OCI-LY7 (cell line): ENCODE data around the gene NCS1. TPM values are rescaled to one million over a fixed set of nuclear protein-coding genes. Genes with fewer than 3 reads are reported as not detected.

Experiments used
- BruUV-seq: library from RNA; stranded (reverse); fragments of 400-500 nt; replicated peaks from 2 replicates; lab custom pipeline; 2021; lab: Mats Ljungman, UMichigan
- CTCF ChIA-PET: fragments of 300-600 bp; sonication (Branson Sonifier 250); formaldehyde crosslinking; loops from one replicate; lab custom pipeline; 2022; ENCODE audit warnings: antibody characterized with exemption; ENCODE audit not compliant: unreplicated experiment; lab: Charles Lee
- POLR2A ChIA-PET: fragments of 300-600 bp; sonication (Branson Sonifier 250); formaldehyde crosslinking; loops from one replicate; lab custom pipeline; 2022; ENCODE audit warnings: antibody characterized with exemption; lab: Charles Lee
- DNase-seq: peaks from one replicate; pipeline ENCODE4 v3.0.0-alpha.2; 2015; ENCODE audit warnings: low spot score
- H2AFZ ChIP-seq: fragments of 200-600 bp; sonication (generic), shearing (Covaris generic); 2 replicates; pipeline ENCODE4 v1.6.1; 2014; ENCODE audit warnings: mild to moderate bottlenecking, antibody characterized with exemption, low read length, moderate library complexity
- H3K27ac ChIP-seq: fragments of 200-600 bp; sonication (generic); 2 replicates; pipeline ENCODE4 v1.5.1; 2014; ENCODE audit warnings: mixed run types, low read depth, mild to moderate bottlenecking, moderate library complexity, low read length, inconsistent platforms; ENCODE audit not compliant: poor library complexity, severe bottlenecking
- H3K36me3 ChIP-seq: fragments of 200-600 bp; sonication (generic); 2 replicates; pipeline ENCODE4 v1.6.1; 2014; ENCODE audit warnings: mild to moderate bottlenecking, antibody characterized with exemption, low read length, moderate library complexity, mixed read lengths; ENCODE audit not compliant: insufficient read depth
- H3K4me1 ChIP-seq: fragments of 200-600 bp; sonication (generic); 2 replicates; pipeline ENCODE4 v1.5.1; 2014; ENCODE audit warnings: mild to moderate bottlenecking, low read length; ENCODE audit not compliant: insufficient read depth, poor library complexity, severe bottlenecking
- H3K4me2 ChIP-seq: fragments of 200-600 bp; sonication (generic); 2 replicates; pipeline ENCODE4 v1.6.1; 2014; ENCODE audit warnings: mild to moderate bottlenecking, low read length
- H3K4me3 ChIP-seq: fragments of 200-600 bp; sonication (generic); 2 replicates; pipeline ENCODE4 v1.5.1; 2014; ENCODE audit warnings: mild to moderate bottlenecking, low read depth, low read length; ENCODE audit not compliant: poor library complexity, severe bottlenecking
- H3K79me2 ChIP-seq: fragments of 200-600 bp; sonication (generic); 2 replicates; pipeline ENCODE4 v1.6.1; 2016; ENCODE audit warnings: low read depth, mild to moderate bottlenecking, low read length, moderate library complexity, mixed read lengths; ENCODE audit not compliant: insufficient read depth
- H3K9me2 ChIP-seq: fragments of 200-600 bp; sonication (generic); 2 replicates; pipeline ENCODE4 v1.6.1; 2016; ENCODE audit warnings: mild to moderate bottlenecking, low read length, mixed read lengths; ENCODE audit not compliant: insufficient read depth
- H3K9me3 ChIP-seq: fragments of 200-600 bp; sonication (generic); 2 replicates; pipeline ENCODE4 v1.6.1; 2014; ENCODE audit warnings: mild to moderate bottlenecking, mixed run types, low read length, mixed read lengths
- H4K20me1 ChIP-seq: fragments of 200-600 bp; sonication (generic); 2 replicates; pipeline ENCODE4 v1.6.1; 2014; ENCODE audit warnings: mild to moderate bottlenecking, antibody characterized with exemption, low read length, moderate library complexity, mixed read lengths; ENCODE audit not compliant: insufficient read depth
- EZH2phosphoT487 ChIP-seq: fragments of 200-600 bp; sonication (generic); IDR thresholded peaks from 2 replicates; pipeline ENCODE4 v1.6.1; 2018; ENCODE audit warnings: low read depth, borderline replicate concordance, mild to moderate bottlenecking, mixed run types, antibody characterized with exemption, low read length, moderate library complexity, mixed read lengths
- intact Hi-C: fragments of 100-400 bp; cut with micrococcal nuclease; formaldehyde crosslinking; loops from one replicate; pipeline ENCODE4 v1.10.0; 2022; ENCODE audit not compliant: unreplicated experiment
- total RNA-seq, 2 experiments: library from RNA; depleted of rRNA in 1 of 2; stranded (reverse); fragments of >200 nt in 1 of 2; shearing (Covaris generic) in 1 of 2; gene quantifications; 2 replicates each; pipeline ENCODE4 v1.2.3, GENCODE V29; 2014 to 2022
- TF ChIP-seq, protein P1 (sequence below): fragments of 200-600 bp; sonication (generic); conservative IDR thresholded peaks from 2 replicates; pipeline ENCODE4 v1.5.1; 2014; ENCODE audit warnings: mild to moderate bottlenecking, antibody characterized with exemption, low read length, moderate library complexity, mixed read lengths

The NCS1 gene
- total RNA-seq, 2 experiments from 2014 or later = not detected

DNA sequence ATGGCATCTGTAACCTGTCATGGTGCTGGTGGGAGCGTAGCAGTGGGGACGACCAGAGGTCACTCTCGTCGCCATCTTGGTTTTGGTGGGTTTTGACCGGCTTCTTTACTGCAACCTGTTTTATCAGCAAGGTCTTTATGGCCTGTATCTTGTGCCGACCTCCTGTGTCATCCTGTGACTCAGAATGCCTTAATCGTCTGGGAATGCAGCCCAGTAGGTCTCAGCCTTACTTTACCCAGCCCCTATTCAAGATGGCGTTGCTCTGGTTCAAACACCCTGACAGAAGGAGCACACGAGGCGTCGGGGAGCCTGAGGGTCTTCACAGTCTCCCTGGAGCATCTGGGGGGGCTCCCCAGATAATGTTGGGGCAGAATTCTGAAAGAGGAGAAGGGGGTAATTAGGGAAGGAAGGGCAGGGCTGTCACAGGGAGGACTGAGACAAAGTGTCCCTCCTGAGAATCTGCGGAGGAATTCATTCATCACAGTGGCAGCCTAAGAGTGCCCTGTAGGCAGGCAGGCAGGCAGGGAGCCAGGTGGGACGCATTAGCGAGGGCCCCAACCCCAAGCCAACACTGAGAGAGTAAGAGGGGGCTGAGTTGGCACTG is 21.3 kb upstream of the NCS1 start:
- no peak for DNase-seq
- Histone ChIP-seq H3K27ac (no peak overlapping the region), H3K79me2 (no peaks in the 10 kb centered on the region), H3K36me3 (no peaks in the 10 kb centered on the region), H2AFZ (no peak overlapping the region), H4K20me1 (no peaks in the 10 kb centered on the region), H3K4me3 (no peak overlapping the region), H3K4me2 (no peak overlapping the region), H3K9me3 (no peaks in the 10 kb centered on the region), H3K9me2 (no peaks in the 10 kb centered on the region), H3K4me1 (no peaks in the 10 kb centered on the region)
- CTCF ChIA-PET = no interaction called here
- no peak for TF ChIP-seq EZH2phosphoT487
- intact Hi-C loops = no loop called here
- POLR2A ChIA-PET = interaction anchor here (0.5 kb wide), 1 partner anchor 500 kb away, joined by 3 read pairs; no protein-coding TSS in a partner anchor
- BruUV-seq = no TSS peak

DNA sequence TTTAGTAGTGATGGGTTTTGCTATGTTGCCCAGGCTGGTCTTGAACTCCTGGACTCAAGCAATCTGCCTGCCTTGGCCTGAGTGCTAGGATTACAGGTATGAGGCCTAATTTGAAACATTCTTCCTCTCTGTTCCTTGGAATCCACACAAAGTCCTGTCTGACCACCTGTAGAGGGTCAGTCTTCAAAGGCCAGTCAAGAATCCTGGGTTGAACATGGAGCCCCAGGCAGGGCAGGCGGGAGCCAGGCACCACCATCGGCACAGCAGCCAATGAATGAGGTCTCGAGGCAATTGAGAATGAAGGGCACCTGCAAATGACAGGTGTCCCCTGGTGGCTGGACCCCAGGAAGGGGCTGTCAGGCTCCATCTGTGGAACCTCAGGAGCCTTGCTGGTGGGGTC is 17.4 kb upstream of the NCS1 start:
- BruUV-seq = no TSS peak
- DNase-seq = no peak
- Histone ChIP-seq H3K27ac (no peak overlapping the region), H3K36me3 (no peaks in the 10 kb centered on the region), H3K9me2 (no peaks in the 10 kb centered on the region), H3K4me1 (no peaks in the 10 kb centered on the region), H3K4me2 (no peak overlapping the region), H3K4me3 (no peak overlapping the region), H3K9me3 (no peaks in the 10 kb centered on the region), H2AFZ (no peak overlapping the region), H4K20me1 (no peaks in the 10 kb centered on the region), H3K79me2 (no peaks in the 10 kb centered on the region)
- ChIA-PET POLR2A (interaction anchor here (0.6 to 0.7 kb wide), 2 partner anchors 10 to 14 kb away, joined by 4 to 6 read pairs; no protein-coding TSS in a partner anchor), CTCF (no interaction called here)
- intact Hi-C loops = no loop called here
- TF ChIP-seq, protein P1, sequence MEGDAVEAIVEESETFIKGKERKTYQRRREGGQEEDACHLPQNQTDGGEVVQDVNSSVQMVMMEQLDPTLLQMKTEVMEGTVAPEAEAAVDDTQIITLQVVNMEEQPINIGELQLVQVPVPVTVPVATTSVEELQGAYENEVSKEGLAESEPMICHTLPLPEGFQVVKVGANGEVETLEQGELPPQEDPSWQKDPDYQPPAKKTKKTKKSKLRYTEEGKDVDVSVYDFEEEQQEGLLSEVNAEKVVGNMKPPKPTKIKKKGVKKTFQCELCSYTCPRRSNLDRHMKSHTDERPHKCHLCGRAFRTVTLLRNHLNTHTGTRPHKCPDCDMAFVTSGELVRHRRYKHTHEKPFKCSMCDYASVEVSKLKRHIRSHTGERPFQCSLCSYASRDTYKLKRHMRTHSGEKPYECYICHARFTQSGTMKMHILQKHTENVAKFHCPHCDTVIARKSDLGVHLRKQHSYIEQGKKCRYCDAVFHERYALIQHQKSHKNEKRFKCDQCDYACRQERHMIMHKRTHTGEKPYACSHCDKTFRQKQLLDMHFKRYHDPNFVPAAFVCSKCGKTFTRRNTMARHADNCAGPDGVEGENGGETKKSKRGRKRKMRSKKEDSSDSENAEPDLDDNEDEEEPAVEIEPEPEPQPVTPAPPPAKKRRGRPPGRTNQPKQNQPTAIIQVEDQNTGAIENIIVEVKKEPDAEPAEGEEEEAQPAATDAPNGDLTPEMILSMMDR = no peak

DNA sequence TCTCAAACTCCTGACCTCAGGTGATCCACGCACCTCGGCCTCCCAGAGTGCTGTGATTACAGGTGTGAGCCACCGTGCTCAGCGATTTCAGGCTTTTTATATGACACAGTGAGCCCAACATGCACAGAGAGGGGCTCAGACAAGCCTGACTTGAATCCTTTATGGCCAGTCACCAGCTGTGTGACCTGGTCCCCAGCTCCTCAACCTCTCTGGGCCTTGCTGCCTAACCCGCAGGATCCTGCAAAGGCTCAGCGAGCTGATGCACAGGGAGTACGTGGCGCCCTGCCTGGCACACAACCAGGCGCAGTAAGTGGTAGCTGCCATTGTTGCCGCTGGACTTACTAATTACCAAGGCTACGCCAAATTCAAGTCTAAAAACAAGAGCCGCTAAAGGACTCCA is 16.6 kb upstream of the NCS1 start:
- H2AFZ ChIP-seq = no peak overlapping the region
- no peak for DNase-seq
- no peak overlapping the region for H3K4me3 ChIP-seq
- BruUV-seq = no TSS peak
- no peaks in the 10 kb centered on the region for H3K9me2 ChIP-seq
- no peaks in the 10 kb centered on the region for H3K36me3 ChIP-seq
- no peak overlapping the region for H3K4me2 ChIP-seq
- ChIA-PET CTCF (interaction anchor here (0.5 kb wide), 2 partner anchors 11 to 538 kb away, joined by 5 to 8 read pairs; partner anchors contain the start of gene EXOSC2), POLR2A (no interaction called here)
- no peaks in the 10 kb centered on the region for H4K20me1 ChIP-seq
- intact Hi-C loops = no loop called here
- no peak overlapping the region for H3K27ac ChIP-seq
- H3K79me2 ChIP-seq = no peaks in the 10 kb centered on the region
- H3K9me3 ChIP-seq = no peaks in the 10 kb centered on the region
- H3K4me1 ChIP-seq = no peaks in the 10 kb centered on the region
- TF ChIP-seq, protein P1 = no peak
- TF ChIP-seq EZH2phosphoT487 = no peak
